ENCODE results near the gene KLHL36.

- no peak for TF ChIP-seq CTCF (IDR thresholded peaks at IDR 0.05)
- TF ChIP-seq POLR2A (IDR thresholded peaks at IDR 0.05), result no peak
Measured at GRCh38 chr16:84603140-84603816, 45.0 kb upstream of the KLHL36 start.

All from suprapubic skin (tissue), 3 donors.